ENCODE results near the gene EEF1AKMT2. TPM values are rescaled to one million over a fixed set of nuclear protein-coding genes. Genes with fewer than 3 reads are reported as not detected.

The EEF1AKMT2 gene
- total RNA-seq, 2 donors from 2014 or later: 5.7 to 10.4 TPM

GRCh38 chr10:124756156-124756903, 35.4 kb downstream of the EEF1AKMT2 start:
- Histone ChIP-seq H3K27ac (no peak overlapping the region), H3K27me3 (replicated peaks; ENCODE audit: insufficient read depth) (no peaks in the 10 kb centered on the region), H3K36me3 (peaks cover 4% of the 10 kb centered on the region), H3K9me3 (no peaks in the 10 kb centered on the region), H3K4me3 (no peak overlapping the region), H3K4me1 (ENCODE audit: control insufficient read depth in 1 of 2, low read depth in 2 of 2) (no peaks in the 10 kb centered on the region)
- TF ChIP-seq CTCF (IDR thresholded peaks at IDR 0.05): no peak
- ATAC-seq (ENCODE audit: insufficient number of reproducible peaks, low FRiP score, low read depth) (no peak), DNase-seq (ENCODE audit: low spot score) (no peak)

GRCh38 chr10:124755581-124755980, 36.1 kb downstream of the EEF1AKMT2 start:
- Histone ChIP-seq H3K27me3 (replicated peaks; ENCODE audit: insufficient read depth) (no peaks in the 10 kb centered on the region), H3K27ac (no peak overlapping the region), H3K4me3 (no peak overlapping the region), H3K4me1 (ENCODE audit: control insufficient read depth in 1 of 2, low read depth in 2 of 2) (no peaks in the 10 kb centered on the region), H3K9me3 (no peaks in the 10 kb centered on the region), H3K36me3 (peaks cover 4% of the 10 kb centered on the region)
- DNase-seq (ENCODE audit: low spot score) (no peak), ATAC-seq (ENCODE audit: insufficient number of reproducible peaks, low FRiP score, low read depth) (no peak)
- no peak for TF ChIP-seq CTCF (IDR thresholded peaks at IDR 0.05)

GRCh38 chr10:124754227-124754626, 37.5 kb downstream of the EEF1AKMT2 start:
- no peaks in the 10 kb centered on the region for H3K9me3 ChIP-seq
- TF ChIP-seq CTCF (IDR thresholded peaks at IDR 0.05): no peak
- no peaks in the 10 kb centered on the region for H3K4me1 ChIP-seq (ENCODE audit: control insufficient read depth in 1 of 2, low read depth in 2 of 2)
- ATAC-seq (ENCODE audit: insufficient number of reproducible peaks, low FRiP score, low read depth) (no peak), DNase-seq (ENCODE audit: low spot score) (no peak)
- peaks cover under 1% of the 10 kb centered on the region for H3K36me3 ChIP-seq
- no peak overlapping the region for H3K27ac ChIP-seq
- H3K4me3 ChIP-seq: no peak overlapping the region
- no peaks in the 10 kb centered on the region for H3K27me3 ChIP-seq (replicated peaks; ENCODE audit: insufficient read depth)

GRCh38 chr10:124748953-124749645, 42.6 kb downstream of the EEF1AKMT2 start:
- Histone ChIP-seq H3K36me3 (no peaks in the 10 kb centered on the region), H3K9me3 (no peaks in the 10 kb centered on the region), H3K27ac (no peak overlapping the region), H3K4me1 (ENCODE audit: control insufficient read depth in 1 of 2, low read depth in 2 of 2) (peaks cover 4 to 8% of the 10 kb centered on the region in 2 donors), H3K4me3 (no peak overlapping the region), H3K27me3 (replicated peaks; ENCODE audit: insufficient read depth) (no peaks in the 10 kb centered on the region)
- DNase-seq (ENCODE audit: low spot score) (no peak), ATAC-seq (ENCODE audit: insufficient number of reproducible peaks, low FRiP score, low read depth) (no peak)
- TF ChIP-seq CTCF (IDR thresholded peaks at IDR 0.05): no peak

- Histone ChIP-seq H3K9me3 (no peaks in the 10 kb centered on the region), H3K27me3 (replicated peaks; ENCODE audit: insufficient read depth) (no peaks in the 10 kb centered on the region), H3K4me3 (no peak overlapping the region), H3K27ac (no peak overlapping the region), H3K4me1 (ENCODE audit: control insufficient read depth in 1 of 2, low read depth in 2 of 2) (peaks cover 4 to 11% of the 10 kb centered on the region in 2 donors), H3K36me3 (no peaks in the 10 kb centered on the region)
- no peak for TF ChIP-seq CTCF (IDR thresholded peaks at IDR 0.05)
- no peak for ATAC-seq (ENCODE audit: insufficient number of reproducible peaks, low FRiP score, low read depth)
- no peak for DNase-seq (ENCODE audit: low spot score)
These were observed 43.5 kb downstream of the EEF1AKMT2 start for GRCh38 chr10:124748166-124748565.
